HepG2 (cell line): ENCODE data around the gene APBB1. TPM values are rescaled to one million over a fixed set of nuclear protein-coding genes. Genes with fewer than 3 reads are reported as not detected.

ENCODE experiments used
- ATAC-seq: fragments of 200-7000 bp; cut with Tn5 transposase; 3 replicates; pipeline ENCODE4 v1.9.1; 2020; ENCODE audit warnings: mild to moderate bottlenecking, moderate library complexity
- BruUV-seq: library from RNA; stranded (reverse); fragments of 400-500 nt; replicated peaks from 2 replicates; lab custom pipeline; 2021; lab: Mats Ljungman, UMichigan
- CTCF ChIA-PET: fragments of 300-600 bp; formaldehyde crosslinking; extraction: SDS; loops from one replicate; lab custom pipeline; 2021; ENCODE audit warnings: low total read pairs, inconsistent platforms, low intra/inter-chr PET ratio; lab: Yijun Ruan, JAX
- POLR2A ChIA-PET: fragments of 350-600 bp; sonication (Branson Sonifier 250); formaldehyde crosslinking; loops from one replicate; lab custom pipeline; 2020; ENCODE audit warnings: antibody characterized with exemption, inconsistent platforms; lab: Yijun Ruan, JAX
- DNase-seq: peaks from one replicate; pipeline ENCODE4 v3.0.0-alpha.2; 2015; ENCODE audit warnings: low spot score
- FAIRE-seq: peaks from 3 replicates; lab custom pipeline; 2011; peaks lifted over from hg19 to GRCh38; lab: Jason Lieb, UNC
- H2AFZ ChIP-seq: one replicate; pipeline ENCODE4 v1.6.1; 2011; ENCODE audit warnings: low read length, inconsistent platforms
- H3K27ac ChIP-seq: fragments of 300-600 bp; 3 replicates; pipeline ENCODE4 v1.8.0; 2011; ENCODE audit warnings: mixed run types, mild to moderate bottlenecking, mixed read lengths, low read length, inconsistent platforms; ENCODE audit not compliant: insufficient read depth; ENCODE audit errors: extremely low read length
- H3K27me3 ChIP-seq, 2 experiments: fragments of 200-600 bp in 1 of 2; 2 replicates in 1 of 2; 3 replicates in 1 of 2; pipeline versions ENCODE4 v1.6.0 to v1.8.0; 2011; ENCODE audit warnings: low read length in 2 of 2, mild to moderate bottlenecking in 2 of 2, moderate library complexity in 2 of 2, inconsistent platforms in 1 of 2; ENCODE audit not compliant: insufficient read depth in 2 of 2, control insufficient read depth in 1 of 2
- H3K36me3 ChIP-seq, 2 experiments: fragments of 200-600 bp in 1 of 2; replicated peaks in 1 of 2; 2 replicates in 1 of 2; 3 replicates in 1 of 2; pipeline versions ENCODE4 v1.5.1 to v1.8.0; 2011; ENCODE audit warnings: low read length in 2 of 2, inconsistent platforms in 1 of 2; ENCODE audit not compliant: insufficient read depth in 2 of 2, control insufficient read depth in 1 of 2
- H3K4me1 ChIP-seq: 2 replicates; pipeline ENCODE4 v1.5.1; 2012; ENCODE audit warnings: low read length, inconsistent platforms; ENCODE audit not compliant: insufficient read depth
- H3K4me2 ChIP-seq: 2 replicates; pipeline ENCODE4 v1.6.0; 2011; ENCODE audit warnings: low read depth, low read length, inconsistent platforms
- H3K4me3 ChIP-seq, 3 experiments: fragments of 200-600 bp in 1 of 3; sonication (generic), shearing (Covaris generic) in 1 of 3; replicated peaks in 1 of 3; 2 replicates each; pipeline ENCODE4 v1.5.1; 2011 to 2016; ENCODE audit warnings: low read length in 3 of 3, inconsistent platforms in 2 of 3, low read depth in 2 of 3, mild to moderate bottlenecking in 2 of 3, control low read depth in 1 of 3, mixed read lengths in 1 of 3; ENCODE audit not compliant: insufficient read depth in 1 of 3
- H3K79me2 ChIP-seq: one replicate; pipeline ENCODE4 v1.6.1; 2011; ENCODE audit warnings: low read length, inconsistent platforms; ENCODE audit not compliant: insufficient read depth
- H3K9ac ChIP-seq: 2 replicates; pipeline ENCODE4 v1.6.0; 2011; ENCODE audit warnings: mild to moderate bottlenecking, low read depth, low read length, inconsistent platforms; ENCODE audit not compliant: insufficient read depth
- H3K9me3 ChIP-seq: 2 replicates; pipeline ENCODE4 v1.5.1; 2012; ENCODE audit warnings: mild to moderate bottlenecking, low read length
- H4K20me1 ChIP-seq: 2 replicates; pipeline ENCODE4 v1.6.0; 2011; ENCODE audit warnings: inconsistent platforms, mild to moderate bottlenecking, low read length, moderate library complexity; ENCODE audit not compliant: insufficient read depth
- ELF1 ChIP-seq: sonication (generic); formaldehyde crosslinking; IDR thresholded peaks from 2 replicates; pipeline ENCODE4 v1.4.0; 2020; ENCODE audit warnings: missing genetic modification reagents
- ELF3 ChIP-seq: IDR thresholded peaks from 2 replicates; pipeline ENCODE4 v1.6.1; 2016; ENCODE audit warnings: missing genetic modification reagents, missing compliant biosample characterization
- FOSL2 ChIP-seq: sonication (generic); formaldehyde crosslinking; IDR thresholded peaks from 2 replicates; pipeline ENCODE4 v1.4.0; 2020; ENCODE audit warnings: missing genetic modification reagents
- FOXA1 ChIP-seq, 2 experiments: fragments of 450-650 bp in 1 of 2; sonication (generic) in 1 of 2; formaldehyde crosslinking in 1 of 2; IDR thresholded peaks; 2 replicates each; pipeline versions ENCODE4 v1.4.0 to v1.6.1; 2016 to 2020; ENCODE audit warnings: missing genetic modification reagents in 1 of 2
- FOXK1 ChIP-seq: sonication (generic); formaldehyde crosslinking; IDR thresholded peaks from 2 replicates; pipeline ENCODE4 v1.4.0; 2020; ENCODE audit warnings: low read depth, missing genetic modification reagents, borderline replicate concordance
- KDM3A ChIP-seq: IDR thresholded peaks from 2 replicates; pipeline ENCODE4 v1.6.1; 2018; ENCODE audit warnings: low read depth, missing compliant biosample characterization
- KLF11 ChIP-seq: IDR thresholded peaks from 2 replicates; pipeline ENCODE4 v1.6.1; 2016; ENCODE audit warnings: missing compliant biosample characterization
- RAD21 ChIP-seq: fragments of 450-650 bp; formaldehyde crosslinking; IDR thresholded peaks from 2 replicates; pipeline ENCODE4 v1.5.0; 2020; ENCODE audit warnings: mild to moderate bottlenecking
- SOX5 ChIP-seq: IDR thresholded peaks from 2 replicates; pipeline ENCODE4 v1.6.1; 2016; ENCODE audit warnings: borderline replicate concordance
- STAG1 ChIP-seq: sonication (generic); formaldehyde crosslinking; IDR thresholded peaks from 2 replicates; pipeline ENCODE4 v1.4.0; 2020; ENCODE audit warnings: missing genetic modification reagents
- YY1 ChIP-seq: IDR thresholded peaks from 2 replicates; pipeline ENCODE4 v1.6.1; 2011; ENCODE audit warnings: low read length, low read depth, moderate library complexity, mild to moderate bottlenecking; ENCODE audit not compliant: insufficient read depth, insufficient replicate concordance
- ZBTB38 ChIP-seq: sonication (generic); formaldehyde crosslinking; IDR thresholded peaks from 2 replicates; pipeline ENCODE4 v1.5.1; 2020; ENCODE audit warnings: mild to moderate bottlenecking, missing genetic modification reagents
- ZSCAN31 ChIP-seq: sonication (generic); formaldehyde crosslinking; IDR thresholded peaks from 2 replicates; pipeline ENCODE4 v1.5.0; 2020; ENCODE audit warnings: low read depth, mild to moderate bottlenecking, missing genetic modification reagents
- WGBS: methylation state at CpG from one replicate; pipeline ENCODE4 v1.1.6; 2017; ENCODE audit warnings: low lambda C conversion rate; 5-methylcytosine and 5-hydroxymethylcytosine counted together
- in situ Hi-C: cut with HindIII; loops from 2 replicates; pipeline ENCODE4 v1.10.0; 2017; ENCODE audit warnings: low pct_unique_long_range_greater_than_20kb; ENCODE audit not compliant: extremely low pct_ligation_motif_present
- intact Hi-C: fragments of 100-400 bp; cut with micrococcal nuclease; formaldehyde crosslinking; loops from one replicate; pipeline ENCODE4 v1.10.0; 2022; ENCODE audit not compliant: unreplicated experiment
- polyA plus RNA-seq, 8 experiments: library from polyadenylated mRNA; depleted of rRNA in 3 of 8; stranded (reverse) in 7 of 8; unstranded in 1 of 8; fragments of >200 nt; fragmentation: Illumina TruSeq in 4 of 8; extraction: Trizol in 4 of 8; gene quantifications; 2 replicates each; pipeline versions ENCODE4 v1.2.1 to v1.2.3, GENCODE V29; 2011 to 2016; ENCODE audit warnings: low read depth in 4 of 8, missing spikeins in 1 of 8, mixed read lengths in 1 of 8; ENCODE audit not compliant: insufficient read depth in 1 of 8
- total RNA-seq, 5 experiments: library from RNA; depleted of rRNA; stranded (reverse); fragments of >200 nt; fragmentation: Illumina TruSeq; extraction: Trizol; gene quantifications; 2 replicates each; pipeline ENCODE4 v1.2.3, GENCODE V29; 2016; ENCODE audit warnings: low read depth in 1 of 5
- TF ChIP-seq, protein P1 (sequence below): sonication (generic); formaldehyde crosslinking; IDR thresholded peaks from 2 replicates; pipeline ENCODE4 v1.4.0; 2020; ENCODE audit warnings: mild to moderate bottlenecking, missing genetic modification reagents
- TF ChIP-seq, protein P2 (sequence below): sonication (generic); formaldehyde crosslinking; IDR thresholded peaks from 2 replicates; pipeline ENCODE4 v1.4.0; 2020; ENCODE audit warnings: mild to moderate bottlenecking, low read depth, missing genetic modification reagents
- TF ChIP-seq, protein P3 (sequence below): sonication (generic); formaldehyde crosslinking; IDR thresholded peaks from 2 replicates; pipeline ENCODE4 v1.5.0; 2020; ENCODE audit warnings: mild to moderate bottlenecking, missing genetic modification reagents
- TF ChIP-seq, protein P4 (sequence below): sonication (generic); formaldehyde crosslinking; IDR thresholded peaks from 2 replicates; pipeline ENCODE4 v1.5.0; 2020; ENCODE audit warnings: mild to moderate bottlenecking, missing genetic modification reagents, moderate library complexity
- TF ChIP-seq, protein P5 (sequence below): sonication (generic); formaldehyde crosslinking; IDR thresholded peaks from 2 replicates; pipeline ENCODE4 v1.4.0; 2020; ENCODE audit warnings: missing genetic modification reagents

APBB1 gene
- total and polyA plus RNA-seq, 2 of the 13 experiments (the other 11 are each of a cell fraction or from before 2014, with no cell fraction given): 1.7 to 3.5 TPM

DNA sequence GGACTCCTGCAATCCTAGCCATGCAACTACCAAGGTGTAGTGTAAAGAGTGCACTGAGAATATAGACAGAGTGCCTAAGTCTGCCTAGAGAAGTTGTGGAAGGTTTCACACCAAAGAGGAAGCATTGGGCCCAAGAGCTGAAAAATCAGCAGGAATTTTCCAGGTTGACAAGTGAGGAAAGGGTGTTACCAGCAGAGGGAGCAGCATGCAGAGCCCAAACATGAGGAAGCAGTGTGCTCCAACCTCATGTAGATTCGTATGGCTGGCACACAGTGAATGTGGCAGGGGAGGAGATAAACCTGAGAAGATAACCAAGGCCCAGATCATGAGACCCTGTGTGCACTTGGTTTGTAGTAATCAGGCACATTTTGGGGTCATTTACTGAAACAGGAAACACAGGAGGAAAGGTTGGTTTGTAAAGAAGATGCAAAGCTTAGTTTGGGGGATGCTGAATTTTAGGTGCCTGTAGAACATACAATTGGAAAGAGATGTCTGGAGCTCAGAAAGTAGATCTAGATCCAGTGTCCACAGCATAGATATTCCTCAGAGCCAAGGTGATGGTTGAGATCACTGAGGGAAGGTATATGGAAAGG lies 20.2 kb upstream of the APBB1 start:
- ATAC-seq: peak; percentile 54
- intact Hi-C loops (loop anchor here (1.0 kb wide), 1 partner anchor 66 kb away; no protein-coding TSS in a partner anchor), in situ Hi-C loops (no loop called here)
- ChIA-PET POLR2A (interaction anchor here (0.7 to 3.9 kb wide), 5 partner anchors 20 to 244 kb away, joined by 3 to 22 read pairs (median 4); partner anchors contain the start of genes APBB1 and MRPL17), CTCF (interaction anchor here (1.1 to 1.5 kb wide), 2 partner anchors 60 to 66 kb away, joined by 5 to 9 read pairs; no protein-coding TSS in a partner anchor)
- peak; percentile 81 for FAIRE-seq
- no peak overlapping the region for H3K9ac ChIP-seq
- H3K9me3 ChIP-seq: no peaks in the 10 kb centered on the region
- H2AFZ ChIP-seq: no peak overlapping the region
- peaks cover 64% of the 10 kb centered on the region for H3K4me1 ChIP-seq
- no peak overlapping the region for H3K4me3 ChIP-seq
- no TSS peak for BruUV-seq
- no peak overlapping the region for H3K27ac ChIP-seq
- no peaks in the 10 kb centered on the region for H3K79me2 ChIP-seq
- 0% methylated on average over 1 of the region's 1 CpG for WGBS
- no peaks in the 10 kb centered on the region for H4K20me1 ChIP-seq
- peak; percentile 67 for DNase-seq
- no peaks in the 10 kb centered on the region for H3K36me3 ChIP-seq
- H3K4me2 ChIP-seq: peak overlapping the region; percentile 18
- H3K27me3 ChIP-seq: no peaks in the 10 kb centered on the region
- peak; percentile 63 for TF ChIP-seq ELF3
- TF ChIP-seq, protein P1, sequence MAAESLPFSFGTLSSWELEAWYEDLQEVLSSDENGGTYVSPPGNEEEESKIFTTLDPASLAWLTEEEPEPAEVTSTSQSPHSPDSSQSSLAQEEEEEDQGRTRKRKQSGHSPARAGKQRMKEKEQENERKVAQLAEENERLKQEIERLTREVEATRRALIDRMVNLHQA (CRISPR knock-in tag): no peak
- TF ChIP-seq ZBTB38 (CRISPR knock-in tag): no peak
- TF ChIP-seq KDM3A: no peak
- TF ChIP-seq, protein P2, sequence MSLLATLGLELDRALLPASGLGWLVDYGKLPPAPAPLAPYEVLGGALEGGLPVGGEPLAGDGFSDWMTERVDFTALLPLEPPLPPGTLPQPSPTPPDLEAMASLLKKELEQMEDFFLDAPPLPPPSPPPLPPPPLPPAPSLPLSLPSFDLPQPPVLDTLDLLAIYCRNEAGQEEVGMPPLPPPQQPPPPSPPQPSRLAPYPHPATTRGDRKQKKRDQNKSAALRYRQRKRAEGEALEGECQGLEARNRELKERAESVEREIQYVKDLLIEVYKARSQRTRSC (CRISPR knock-in tag): no peak
- peak; percentile 20; the same call in 1 of the 2 replicates for TF ChIP-seq ELF1
- TF ChIP-seq, protein P3, sequence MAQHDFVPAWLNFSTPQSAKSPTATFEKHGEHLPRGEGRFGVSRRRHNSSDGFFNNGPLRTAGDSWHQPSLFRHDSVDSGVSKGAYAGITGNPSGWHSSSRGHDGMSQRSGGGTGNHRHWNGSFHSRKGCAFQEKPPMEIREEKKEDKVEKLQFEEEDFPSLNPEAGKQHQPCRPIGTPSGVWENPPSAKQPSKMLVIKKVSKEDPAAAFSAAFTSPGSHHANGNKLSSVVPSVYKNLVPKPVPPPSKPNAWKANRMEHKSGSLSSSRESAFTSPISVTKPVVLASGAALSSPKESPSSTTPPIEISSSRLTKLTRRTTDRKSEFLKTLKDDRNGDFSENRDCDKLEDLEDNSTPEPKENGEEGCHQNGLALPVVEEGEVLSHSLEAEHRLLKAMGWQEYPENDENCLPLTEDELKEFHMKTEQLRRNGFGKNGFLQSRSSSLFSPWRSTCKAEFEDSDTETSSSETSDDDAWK (CRISPR knock-in tag): no peak
- TF ChIP-seq ZSCAN31: peak; percentile 45; the same call in 1 of the 2 replicates
- TF ChIP-seq, protein P4, sequence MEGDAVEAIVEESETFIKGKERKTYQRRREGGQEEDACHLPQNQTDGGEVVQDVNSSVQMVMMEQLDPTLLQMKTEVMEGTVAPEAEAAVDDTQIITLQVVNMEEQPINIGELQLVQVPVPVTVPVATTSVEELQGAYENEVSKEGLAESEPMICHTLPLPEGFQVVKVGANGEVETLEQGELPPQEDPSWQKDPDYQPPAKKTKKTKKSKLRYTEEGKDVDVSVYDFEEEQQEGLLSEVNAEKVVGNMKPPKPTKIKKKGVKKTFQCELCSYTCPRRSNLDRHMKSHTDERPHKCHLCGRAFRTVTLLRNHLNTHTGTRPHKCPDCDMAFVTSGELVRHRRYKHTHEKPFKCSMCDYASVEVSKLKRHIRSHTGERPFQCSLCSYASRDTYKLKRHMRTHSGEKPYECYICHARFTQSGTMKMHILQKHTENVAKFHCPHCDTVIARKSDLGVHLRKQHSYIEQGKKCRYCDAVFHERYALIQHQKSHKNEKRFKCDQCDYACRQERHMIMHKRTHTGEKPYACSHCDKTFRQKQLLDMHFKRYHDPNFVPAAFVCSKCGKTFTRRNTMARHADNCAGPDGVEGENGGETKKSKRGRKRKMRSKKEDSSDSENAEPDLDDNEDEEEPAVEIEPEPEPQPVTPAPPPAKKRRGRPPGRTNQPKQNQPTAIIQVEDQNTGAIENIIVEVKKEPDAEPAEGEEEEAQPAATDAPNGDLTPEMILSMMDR (CRISPR knock-in tag): peak; percentile 86
- peak; percentile 69 for TF ChIP-seq STAG1 (CRISPR knock-in tag)
- no peak for TF ChIP-seq YY1
- TF ChIP-seq SOX5 (CRISPR knock-in tag): 0 out of 2 replicates have a peak, but pooled peaks have one; percentile 9
- peak; percentile 67 for TF ChIP-seq RAD21 (CRISPR knock-in tag)
- peak; percentile 33; the same call in 1 of the 2 replicates for TF ChIP-seq FOSL2 (CRISPR knock-in tag)
- TF ChIP-seq KLF11 (CRISPR knock-in tag): 0 out of 2 replicates have a peak, but pooled peaks have one; percentile 25
- TF ChIP-seq FOXA1 (IDR thresholded peaks at IDR 0.05): no peak
- TF ChIP-seq FOXA1 (CRISPR knock-in tag; IDR thresholded peaks at IDR 0.05): peak; percentile 58
- TF ChIP-seq, protein P5, sequence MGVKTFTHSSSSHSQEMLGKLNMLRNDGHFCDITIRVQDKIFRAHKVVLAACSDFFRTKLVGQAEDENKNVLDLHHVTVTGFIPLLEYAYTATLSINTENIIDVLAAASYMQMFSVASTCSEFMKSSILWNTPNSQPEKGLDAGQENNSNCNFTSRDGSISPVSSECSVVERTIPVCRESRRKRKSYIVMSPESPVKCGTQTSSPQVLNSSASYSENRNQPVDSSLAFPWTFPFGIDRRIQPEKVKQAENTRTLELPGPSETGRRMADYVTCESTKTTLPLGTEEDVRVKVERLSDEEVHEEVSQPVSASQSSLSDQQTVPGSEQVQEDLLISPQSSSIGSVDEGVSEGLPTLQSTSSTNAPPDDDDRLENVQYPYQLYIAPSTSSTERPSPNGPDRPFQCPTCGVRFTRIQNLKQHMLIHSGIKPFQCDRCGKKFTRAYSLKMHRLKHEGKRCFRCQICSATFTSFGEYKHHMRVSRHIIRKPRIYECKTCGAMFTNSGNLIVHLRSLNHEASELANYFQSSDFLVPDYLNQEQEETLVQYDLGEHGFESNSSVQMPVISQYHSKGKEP: no peak
- TF ChIP-seq FOXK1 (CRISPR knock-in tag): peak; percentile 30; the same call in 1 of the 2 replicates
